ENCODE data around the gene LRRC4B.

DNA sequence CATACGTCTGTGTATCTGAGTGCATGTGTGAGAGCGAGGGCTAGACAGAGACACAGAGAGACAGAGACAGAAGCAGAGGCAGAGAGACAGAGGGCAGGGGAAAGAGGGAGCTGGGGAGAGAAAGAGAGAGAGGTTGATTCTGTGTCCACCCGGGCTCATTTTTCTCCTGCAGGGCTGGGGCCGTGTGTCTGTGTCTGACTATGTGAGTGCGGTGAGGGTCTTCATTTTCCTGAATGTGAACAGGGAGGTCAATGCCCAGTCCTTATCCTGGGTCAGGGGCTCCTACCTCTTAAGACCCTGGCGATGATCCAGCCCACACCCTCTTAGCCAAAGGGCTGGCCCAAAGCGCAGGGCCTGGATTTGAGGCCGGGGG lies 17.7 kb downstream of the LRRC4B start:
- TF ChIP-seq POLR2A (IDR thresholded peaks at IDR 0.05) (no peak), CTCF (IDR thresholded peaks at IDR 0.05) (no peak)
